ENCODE measurements around the gene LRRC75B. TPM values are rescaled to one million over a fixed set of nuclear protein-coding genes. Genes with fewer than 3 reads are reported as not detected.

The LRRC75B gene
- total RNA-seq, 2 donors from 2014 or later = 20.8 to 33.9 TPM

DNA sequence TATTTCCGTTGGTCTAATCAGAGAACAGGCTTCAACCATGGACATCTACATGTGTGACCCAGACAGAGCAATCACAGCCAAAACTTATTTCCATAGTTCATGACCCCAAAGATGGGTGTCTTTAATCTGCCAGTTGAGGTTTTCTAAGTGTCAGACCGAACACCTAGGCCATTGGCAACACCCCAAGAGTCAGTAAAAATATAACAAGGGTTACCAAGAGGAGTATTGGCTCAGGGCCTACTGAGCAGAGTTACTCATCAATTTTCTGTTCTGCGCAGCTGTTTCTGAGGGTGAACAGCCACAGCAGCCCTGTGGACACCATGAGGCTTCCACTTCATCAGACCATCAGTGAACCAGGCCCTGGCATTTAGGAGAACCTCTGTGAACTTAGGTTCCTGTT is 56.8 kb downstream of the LRRC75B start:
- no peaks in the 10 kb centered on the region for H3K9me3 ChIP-seq
- TF ChIP-seq, protein P1, sequence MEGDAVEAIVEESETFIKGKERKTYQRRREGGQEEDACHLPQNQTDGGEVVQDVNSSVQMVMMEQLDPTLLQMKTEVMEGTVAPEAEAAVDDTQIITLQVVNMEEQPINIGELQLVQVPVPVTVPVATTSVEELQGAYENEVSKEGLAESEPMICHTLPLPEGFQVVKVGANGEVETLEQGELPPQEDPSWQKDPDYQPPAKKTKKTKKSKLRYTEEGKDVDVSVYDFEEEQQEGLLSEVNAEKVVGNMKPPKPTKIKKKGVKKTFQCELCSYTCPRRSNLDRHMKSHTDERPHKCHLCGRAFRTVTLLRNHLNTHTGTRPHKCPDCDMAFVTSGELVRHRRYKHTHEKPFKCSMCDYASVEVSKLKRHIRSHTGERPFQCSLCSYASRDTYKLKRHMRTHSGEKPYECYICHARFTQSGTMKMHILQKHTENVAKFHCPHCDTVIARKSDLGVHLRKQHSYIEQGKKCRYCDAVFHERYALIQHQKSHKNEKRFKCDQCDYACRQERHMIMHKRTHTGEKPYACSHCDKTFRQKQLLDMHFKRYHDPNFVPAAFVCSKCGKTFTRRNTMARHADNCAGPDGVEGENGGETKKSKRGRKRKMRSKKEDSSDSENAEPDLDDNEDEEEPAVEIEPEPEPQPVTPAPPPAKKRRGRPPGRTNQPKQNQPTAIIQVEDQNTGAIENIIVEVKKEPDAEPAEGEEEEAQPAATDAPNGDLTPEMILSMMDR (IDR thresholded peaks at IDR 0.05) = no peak
- no peak for TF ChIP-seq POLR2A (IDR thresholded peaks at IDR 0.05)
- intact Hi-C loops (cut with DNase I) = no loop called here
- H3K36me3 ChIP-seq (replicated peaks in 1 of 2; ENCODE audit: insufficient read depth in 1 of 2, low read depth in 2 of 2) = peaks cover 0 to 9% of the 10 kb centered on the region in 2 donors
- peak in 2 of 4 donors; percentile 35 to 44 for DNase-seq
- peaks cover 34% of the 10 kb centered on the region for H3K4me1 ChIP-seq
- 33 to 37% methylated on average over 3 of the region's 3 CpGs for WGBS, 2 donors
- no peak overlapping the region for H3K4me3 ChIP-seq
- H3K27me3 ChIP-seq = no peaks in the 10 kb centered on the region
- peak; percentile 25 for ATAC-seq
- no peak overlapping the region for H3K27ac ChIP-seq

Other genes with a start within 250 kb of the LRRC75B start
- gene ADORA2A, start 165.5 kb downstream of the LRRC75B start, total RNA-seq = 10 to 100 TPM in 1 of 2 donors, 1 to 10 TPM in 1; 2.1 to 19.4 TPM
- under 1 TPM in 1 of 2 donors, not detected in 1; 0.52 TPM for gene UPB1, start 97.7 kb downstream of the LRRC75B start, total RNA-seq
- gene GUCD1, start 37.9 kb downstream of the LRRC75B start, total RNA-seq = 10 to 100 TPM; 44.4 to 58.7 TPM
- gene SNRPD3, start 37.1 kb downstream of the LRRC75B start, total RNA-seq = 10 to 100 TPM; 30.4 to 65.6 TPM
- 10 to 100 TPM; 45.4 to 58.7 TPM for gene GGT1, start 10.1 kb upstream of the LRRC75B start, total RNA-seq
- gene PIWIL3, start 181.6 kb upstream of the LRRC75B start, total RNA-seq = not detected
- gene SGSM1, start 213.1 kb upstream of the LRRC75B start, total RNA-seq = 1 to 10 TPM; 3.6 to 4.6 TPM